ENCODE data around the gene TEX54.
A peak's percentile ranks its signal among the peaks of the same experiment; 100 is the strongest.
"Not testable (repeated sequence)": the region's sequence is repeated elsewhere in the genome, so short reads cannot be mapped to it uniquely, and the experiment has no call there.

TEX54 gene

GRCh38 chr11:62832336-62833234 is at the start of gene TEX54:
Gene TEX54, minus strand, starts transcription at chr11:62832841.
- no peak for DNase-seq (ENCODE audit: low read depth)

GRCh38 chr11:62882431-62882749 is 49.7 kb upstream of the TEX54 start:
- DNase-seq (ENCODE audit: low read depth): no peak

- DNase-seq (ENCODE audit: low read depth): peak; percentile 93
These were observed 49.2 kb upstream of the TEX54 start for GRCh38 chr11:62881579-62882430.

GRCh38 chr11:62880803-62881578 is 48.4 kb upstream of the TEX54 start, which contains the start of gene SLC3A2:
Gene SLC3A2, plus strand, starts transcription at chr11:62880896. Its CDS starts 128 bp downstream, at chr11:62881024.
- DNase-seq (ENCODE audit: low read depth): peak; percentile 85

- DNase-seq (ENCODE audit: low read depth): peak; percentile 21
These were observed 47.7 kb upstream of the TEX54 start for GRCh38 chr11:62880231-62880802.

GRCh38 chr11:62879235-62879978 is 46.8 kb upstream of the TEX54 start:
- no peak for DNase-seq (ENCODE audit: low read depth)

- DNase-seq (ENCODE audit: low read depth): no peak
These were observed 44.1 kb upstream of the TEX54 start for GRCh38 chr11:62876712-62877111.

GRCh38 chr11:62875698-62876478 is 43.2 kb upstream of the TEX54 start:
- DNase-seq (ENCODE audit: low read depth): no peak

- no peak for DNase-seq (ENCODE audit: low read depth)
These were observed 42.2 kb upstream of the TEX54 start for GRCh38 chr11:62874851-62875250.

- no peak for DNase-seq (ENCODE audit: low read depth)
These were observed 33.0 kb upstream of the TEX54 start for GRCh38 chr11:62865635-62866034.

GRCh38 chr11:62863687-62864335 is 31.2 kb upstream of the TEX54 start:
- DNase-seq (ENCODE audit: low read depth): no peak

GRCh38 chr11:62861564-62862192 is 29.0 kb upstream of the TEX54 start:
- not testable (repeated sequence) for DNase-seq (ENCODE audit: low read depth)

GRCh38 chr11:62860835-62861563 is 28.4 kb upstream of the TEX54 start:
- no peak for DNase-seq (ENCODE audit: low read depth)

GRCh38 chr11:62859281-62859703 is 26.7 kb upstream of the TEX54 start:
- DNase-seq (ENCODE audit: low read depth): not testable (repeated sequence)

GRCh38 chr11:62858201-62858600 is 25.6 kb upstream of the TEX54 start:
- no peak for DNase-seq (ENCODE audit: low read depth)

GRCh38 chr11:62857541-62857982 is 24.9 kb upstream of the TEX54 start:
- DNase-seq (ENCODE audit: low read depth): no peak

- no peak for DNase-seq (ENCODE audit: low read depth)
These were observed 23.8 kb upstream of the TEX54 start for GRCh38 chr11:62856333-62856895.
